Measurements from ENCODE around the gene CDH23.

GRCh38 chr10:71388583-71389310 lies 8.0 kb upstream of the CDH23 start:
- TF ChIP-seq CTCF (IDR thresholded peaks at IDR 0.05) (no peak), POLR2A (IDR thresholded peaks at IDR 0.05) (no peak)
